Stomach (tissue), 9 donors: ENCODE data around the gene AGMO. TPM values are rescaled to one million over a fixed set of nuclear protein-coding genes. Genes with fewer than 3 reads are reported as not detected.
"Not testable (repeated sequence)": the region's sequence is repeated elsewhere in the genome, so short reads cannot be mapped to it uniquely, and the experiment has no call there.

ENCODE experiments used
- DNase-seq, 2 donors: peaks; one replicate each; pipeline versions ENCODE4 v3.0.0 to v3.0.0-alpha.2; 2013 to 2019
- H3K27ac ChIP-seq, 5 donors: fragments of 200-600 bp in 4 of 5; sonication (generic) in 4 of 5; one replicate each; pipeline ENCODE4 v1.5.1; 2013 to 2019; ENCODE audit warnings: mild to moderate bottlenecking in 1 of 5, moderate library complexity in 1 of 5
- H3K27me3 ChIP-seq, 3 donors: fragments of 200-600 bp; sonication (generic); one replicate each; pipeline ENCODE4 v1.5.1; 2017 to 2019; ENCODE audit warnings: mixed run types in 1 of 3
- H3K36me3 ChIP-seq, 4 donors: fragments of 200-600 bp; sonication (generic); 1 replicate in 3 of 4; 2 replicates in 1 of 4; pipeline ENCODE4 v1.5.1; 2016 to 2019
- H3K4me1 ChIP-seq, 4 donors: fragments of 200-600 bp; sonication (generic); one replicate each; pipeline ENCODE4 v1.5.1; 2016 to 2019
- H3K4me3 ChIP-seq, 4 donors: fragments of 200-600 bp; sonication (generic) in 3 of 4; one replicate each; pipeline ENCODE4 v1.5.1; 2016 to 2019; ENCODE audit warnings: mild to moderate bottlenecking in 1 of 4
- H3K9me3 ChIP-seq, 4 donors: fragments of 200-600 bp; sonication (generic); one replicate each; pipeline ENCODE4 v1.5.1; 2016 to 2019
- EP300 ChIP-seq: sonication (generic); formaldehyde crosslinking; IDR thresholded peaks from one replicate; pipeline ENCODE4 v1.6.1; 2017; ENCODE audit warnings: antibody characterized with exemption
- POLR2A ChIP-seq, 4 donors: fragments of 450-650 bp; IDR thresholded peaks; one replicate each; pipeline ENCODE4 v1.6.1; 2016; ENCODE audit warnings: antibody characterized with exemption in 4 of 4, control low read depth in 2 of 4, mild to moderate bottlenecking in 1 of 4, moderate library complexity in 1 of 4
- POLR2AphosphoS5 ChIP-seq, 3 donors: sonication (generic); formaldehyde crosslinking; IDR thresholded peaks; one replicate each; pipeline ENCODE4 v1.6.1; 2016; ENCODE audit warnings: antibody characterized with exemption in 3 of 3
- WGBS, 5 donors: extraction: QIAGEN DNeasy Blood & Tissue Kit in 3 of 5; methylation state at CpG; one replicate each; pipeline versions ENCODE4 v1.1.5 to v1.1.7; 2013 to 2018; 5-methylcytosine and 5-hydroxymethylcytosine counted together
- intact Hi-C: fragments of 100-400 bp; cut with DNase I; formaldehyde crosslinking; loops from one replicate; pipeline ENCODE4 v1.15.1; 2023; ENCODE audit warnings: low total_unique reads
- polyA plus RNA-seq, 3 donors: library from polyadenylated mRNA; stranded (reverse); fragments of 200-250 nt; gene quantifications; one replicate each; pipeline ENCODE4 v1.2.3, GENCODE V29; 2013
- total RNA-seq, 5 donors: library from RNA; depleted of rRNA; stranded (reverse); fragments of >200 nt; gene quantifications; one replicate each; pipeline versions ENCODE4 v1.1.0 to v1.2.3, GENCODE V29; 2014 to 2016
- TF ChIP-seq, protein P1 (sequence below), 7 experiments: fragments of 450-650 bp in 4 of 7; fragments of 200-600 bp in 3 of 7; sonication (generic) in 3 of 7; IDR thresholded peaks; one replicate each; pipeline ENCODE4 v1.5.1; 2016 to 2019; ENCODE audit warnings: antibody characterized with exemption in 7 of 7, control low read depth in 2 of 7, mild to moderate bottlenecking in 1 of 7
- donor health status: healthy with polysubstance abuse.
- donor health status: Bipolar disorder and iron deficiency.
- donor health status: healthy.

AGMO gene
- total and polyA plus RNA-seq, 8 donors, result 0.03 to 33.0 (median 5.0) TPM; not detected in 5

DNA sequence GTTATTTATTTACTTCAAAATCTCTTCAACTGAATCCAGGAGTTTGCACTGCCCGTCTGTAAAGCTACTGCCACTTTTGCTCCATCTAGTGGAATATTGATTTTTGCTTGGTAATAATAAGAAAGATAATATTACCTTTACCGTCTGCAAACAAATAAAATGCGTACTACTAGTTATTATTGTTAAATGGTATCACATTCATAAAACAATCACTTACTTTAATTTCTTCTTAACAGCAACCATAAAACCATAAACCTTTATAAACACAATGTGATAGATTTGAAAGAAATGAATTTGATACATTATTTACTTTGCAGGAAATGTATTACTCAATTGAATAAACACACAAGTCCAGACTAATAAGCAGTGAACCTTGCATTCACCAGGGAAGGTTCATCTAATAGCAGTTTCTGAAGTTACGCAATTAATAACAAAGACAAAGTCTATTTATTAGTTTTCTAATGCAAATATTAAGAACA, 6.4 kb downstream of the AGMO start:
- no peaks in the 10 kb centered on the region for H3K9me3 ChIP-seq
- H3K27ac ChIP-seq, result no peak overlapping the region
- H3K4me1 ChIP-seq, result no peaks in the 10 kb centered on the region
- WGBS, 5 donors, result 38 to 52% (median 45%) methylated on average over 4 of the region's 4 CpGs
- H3K27me3 ChIP-seq, result no peaks in the 10 kb centered on the region
- intact Hi-C loops, result no loop called here
- peak in 1 of 2 donors; percentile 34 for DNase-seq
- TF ChIP-seq POLR2A (IDR thresholded peaks at IDR 0.05), result no peak
- no peak for TF ChIP-seq EP300
- TF ChIP-seq, protein P1, sequence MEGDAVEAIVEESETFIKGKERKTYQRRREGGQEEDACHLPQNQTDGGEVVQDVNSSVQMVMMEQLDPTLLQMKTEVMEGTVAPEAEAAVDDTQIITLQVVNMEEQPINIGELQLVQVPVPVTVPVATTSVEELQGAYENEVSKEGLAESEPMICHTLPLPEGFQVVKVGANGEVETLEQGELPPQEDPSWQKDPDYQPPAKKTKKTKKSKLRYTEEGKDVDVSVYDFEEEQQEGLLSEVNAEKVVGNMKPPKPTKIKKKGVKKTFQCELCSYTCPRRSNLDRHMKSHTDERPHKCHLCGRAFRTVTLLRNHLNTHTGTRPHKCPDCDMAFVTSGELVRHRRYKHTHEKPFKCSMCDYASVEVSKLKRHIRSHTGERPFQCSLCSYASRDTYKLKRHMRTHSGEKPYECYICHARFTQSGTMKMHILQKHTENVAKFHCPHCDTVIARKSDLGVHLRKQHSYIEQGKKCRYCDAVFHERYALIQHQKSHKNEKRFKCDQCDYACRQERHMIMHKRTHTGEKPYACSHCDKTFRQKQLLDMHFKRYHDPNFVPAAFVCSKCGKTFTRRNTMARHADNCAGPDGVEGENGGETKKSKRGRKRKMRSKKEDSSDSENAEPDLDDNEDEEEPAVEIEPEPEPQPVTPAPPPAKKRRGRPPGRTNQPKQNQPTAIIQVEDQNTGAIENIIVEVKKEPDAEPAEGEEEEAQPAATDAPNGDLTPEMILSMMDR (IDR thresholded peaks at IDR 0.05), result no peak
- no peak for TF ChIP-seq POLR2AphosphoS5 (IDR thresholded peaks at IDR 0.05)
- H3K4me3 ChIP-seq, result no peak overlapping the region
- H3K36me3 ChIP-seq, result no peaks in the 10 kb centered on the region

DNA sequence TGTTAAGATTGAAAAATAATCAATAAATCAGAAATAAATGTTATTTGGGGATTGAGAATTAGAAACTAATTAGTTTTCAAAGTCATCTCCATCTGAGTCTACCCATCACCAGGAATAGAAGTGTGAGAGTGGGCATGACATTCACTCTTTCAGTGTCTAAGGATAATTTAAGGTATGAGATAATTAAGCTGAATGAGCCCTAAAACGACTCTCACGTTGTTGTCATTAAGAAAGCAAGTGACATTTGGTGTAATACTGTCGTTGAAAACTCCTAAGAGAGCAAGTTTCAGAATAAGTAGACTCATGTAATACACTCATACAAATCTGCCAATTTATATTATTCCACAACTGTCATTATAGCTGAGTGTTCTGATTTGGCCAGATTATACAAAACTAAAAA, 7.1 kb downstream of the AGMO start:
- no peak for TF ChIP-seq POLR2A (IDR thresholded peaks at IDR 0.05)
- Histone ChIP-seq H3K4me3 (no peak overlapping the region), H3K36me3 (no peaks in the 10 kb centered on the region), H3K4me1 (no peaks in the 10 kb centered on the region), H3K27me3 (no peaks in the 10 kb centered on the region), H3K9me3 (no peaks in the 10 kb centered on the region), H3K27ac (no peak overlapping the region)
- DNase-seq, result no peak
- intact Hi-C loops, result no loop called here
- 73 to 81% (median 79%) methylated on average over 3 of the region's 3 CpGs for WGBS, 5 donors

DNA sequence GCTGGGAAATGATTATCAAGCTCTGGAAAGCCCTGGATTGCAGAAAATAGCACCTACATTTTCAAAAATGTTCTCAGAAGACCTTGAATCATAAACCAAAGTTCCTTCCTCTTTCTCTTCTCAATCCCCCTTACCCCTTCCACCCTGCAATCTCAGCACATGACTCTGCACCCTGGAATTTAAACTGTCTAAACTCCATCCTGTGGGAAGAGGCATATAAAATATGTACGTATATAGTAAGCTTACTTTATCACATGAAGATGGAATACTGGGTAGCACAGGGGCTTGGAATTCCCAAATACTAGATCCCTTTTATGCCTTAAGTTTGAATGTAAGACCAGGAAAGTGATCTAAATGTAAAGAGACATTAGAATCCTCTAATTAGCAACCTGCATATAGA, 7.7 kb downstream of the AGMO start:
- intact Hi-C loops, result no loop called here
- Histone ChIP-seq H3K4me1 (no peaks in the 10 kb centered on the region), H3K4me3 (no peak overlapping the region), H3K27ac (no peak overlapping the region), H3K9me3 (no peaks in the 10 kb centered on the region), H3K27me3 (no peaks in the 10 kb centered on the region), H3K36me3 (no peaks in the 10 kb centered on the region)
- no peak for TF ChIP-seq POLR2A (IDR thresholded peaks at IDR 0.05)
- TF ChIP-seq, protein P1 (IDR thresholded peaks at IDR 0.05), result no peak
- no peak for TF ChIP-seq EP300
- DNase-seq, result no peak
- WGBS, 5 donors, result 74 to 81% (median 77%) methylated on average over 1 of the region's 1 CpG

DNA sequence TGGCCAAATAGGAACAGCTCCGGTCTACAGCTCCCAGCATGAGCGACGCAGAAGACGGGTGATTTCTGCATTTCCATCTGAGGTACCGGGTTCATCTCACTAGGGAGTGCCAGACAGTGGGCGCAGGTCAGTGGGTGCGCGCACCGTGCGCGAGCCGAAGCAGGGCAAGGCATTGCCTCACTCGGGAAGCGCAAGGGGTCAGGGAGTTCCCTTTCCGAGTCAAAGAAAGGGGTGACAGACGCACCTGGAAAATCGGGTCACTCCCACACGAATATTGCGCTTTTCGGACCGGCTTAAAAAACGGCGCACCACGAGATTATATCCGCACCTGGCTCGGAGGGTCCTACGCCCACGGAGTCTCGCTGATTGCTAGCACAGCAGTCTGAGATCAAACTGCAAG, 14.5 kb downstream of the AGMO start:
- H3K4me3 ChIP-seq, H3K27ac ChIP-seq, H3K36me3 ChIP-seq, H3K4me1 ChIP-seq, DNase-seq, H3K9me3 ChIP-seq, H3K27me3 ChIP-seq, intact Hi-C loops: not testable (repeated sequence)
- whole genome bisulfite sequencing, 5 donors, result 68 to 90% (median 72%) methylated on average over 17 to 29 of the region's 29 CpGs

DNA sequence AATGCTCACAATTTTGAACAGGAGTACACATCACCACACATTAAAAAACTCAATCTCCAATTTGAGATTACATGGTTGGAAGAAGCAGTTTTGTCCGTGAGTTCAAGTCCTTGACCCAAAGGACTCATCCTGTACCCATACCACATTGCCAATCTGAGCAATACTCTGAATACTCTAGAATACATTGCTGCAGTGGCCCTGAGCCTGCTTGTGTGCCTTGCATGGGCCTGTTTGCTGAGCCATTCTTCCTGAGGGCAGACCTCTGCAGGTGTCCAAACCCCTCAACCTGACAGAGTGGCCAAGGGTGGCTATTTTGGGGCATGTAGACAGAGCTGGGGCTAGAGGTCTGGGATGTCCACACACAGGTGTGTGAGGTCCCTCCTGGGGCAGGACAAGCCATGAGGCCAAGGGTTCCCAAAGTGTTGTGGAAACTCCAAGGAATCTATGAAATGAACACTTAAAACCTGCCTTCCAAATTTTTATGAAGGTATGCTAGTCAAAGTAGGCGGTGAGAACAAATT, 15.5 kb downstream of the AGMO start:
- DNase-seq, result no peak
- WGBS, 5 donors, result 88 to 98% (median 93%) methylated on average over 2 of the region's 2 CpGs
- Histone ChIP-seq H3K4me1 (no peaks in the 10 kb centered on the region), H3K27me3 (no peaks in the 10 kb centered on the region), H3K9me3 (peaks cover 0 to 5% (median 0%) of the 10 kb centered on the region in 4 donors), H3K4me3 (no peak overlapping the region), H3K27ac (no peak overlapping the region), H3K36me3 (no peaks in the 10 kb centered on the region)
- TF ChIP-seq POLR2AphosphoS5 (IDR thresholded peaks at IDR 0.05), result no peak
- TF ChIP-seq, protein P1 (IDR thresholded peaks at IDR 0.05), result no peak
- no peak for TF ChIP-seq EP300
- no peak for TF ChIP-seq POLR2A (IDR thresholded peaks at IDR 0.05)
- intact Hi-C loops, result no loop called here
